ENCODE measurements around the gene BPTF. TPM values are rescaled to one million over a fixed set of nuclear protein-coding genes. Genes with fewer than 3 reads are reported as not detected.
A peak's percentile ranks its signal among the peaks of the same experiment; 100 is the strongest.

The BPTF gene
- total and polyA plus RNA-seq, 2 of the 13 experiments (the other 11 are each of a cell fraction or from before 2014, with no cell fraction given), result 43.5 to 66.1 TPM

DNA sequence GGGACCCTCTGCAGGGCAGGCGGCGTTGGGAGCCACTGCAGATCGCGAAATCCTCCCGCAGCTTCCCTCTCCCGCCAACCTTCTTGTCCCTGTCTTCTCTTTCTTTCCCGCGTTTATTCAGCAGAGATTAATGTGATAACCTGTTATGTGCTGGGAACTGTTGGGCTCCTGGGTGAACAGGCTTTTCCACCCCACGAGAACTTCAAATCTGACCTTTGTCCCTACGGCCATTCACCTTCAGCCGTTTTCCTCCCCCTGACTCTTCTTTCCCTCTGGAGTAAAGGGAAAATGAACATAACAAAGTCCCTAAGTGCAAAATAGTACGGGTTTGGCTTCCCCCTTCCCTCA lies 195.1 kb downstream of the BPTF start (continued):
- TF ChIP-seq, protein P1, sequence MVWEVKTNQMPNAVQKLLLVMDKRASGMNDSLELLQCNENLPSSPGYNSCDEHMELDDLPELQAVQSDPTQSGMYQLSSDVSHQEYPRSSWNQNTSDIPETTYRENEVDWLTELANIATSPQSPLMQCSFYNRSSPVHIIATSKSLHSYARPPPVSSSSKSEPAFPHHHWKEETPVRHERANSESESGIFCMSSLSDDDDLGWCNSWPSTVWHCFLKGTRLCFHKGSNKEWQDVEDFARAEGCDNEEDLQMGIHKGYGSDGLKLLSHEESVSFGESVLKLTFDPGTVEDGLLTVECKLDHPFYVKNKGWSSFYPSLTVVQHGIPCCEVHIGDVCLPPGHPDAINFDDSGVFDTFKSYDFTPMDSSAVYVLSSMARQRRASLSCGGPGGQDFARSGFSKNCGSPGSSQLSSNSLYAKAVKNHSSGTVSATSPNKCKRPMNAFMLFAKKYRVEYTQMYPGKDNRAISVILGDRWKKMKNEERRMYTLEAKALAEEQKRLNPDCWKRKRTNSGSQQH (CRISPR knock-in tag; IDR thresholded peaks at IDR 0.05; ENCODE audit: low read depth), result 0 out of 2 replicates have a peak, but pooled peaks have one; percentile 1
- TF ChIP-seq RORA (CRISPR knock-in tag; IDR thresholded peaks at IDR 0.05) (peak; percentile 20; the same call in 1 of the 2 replicates), SIN3A (IDR thresholded peaks at IDR 0.05; ENCODE audit: borderline replicate concordance, low read depth, low read length) (peak; percentile 45; the same call in 1 of the 2 replicates), HNF4A (CRISPR knock-in tag; IDR thresholded peaks at IDR 0.05) (peak; percentile 73), MEIS1 (CRISPR knock-in tag; IDR thresholded peaks at IDR 0.05; ENCODE audit: borderline replicate concordance) (0 out of 2 replicates have a peak, but pooled peaks have one; percentile 9), ZNF136 (CRISPR knock-in tag; IDR thresholded peaks at IDR 0.05; ENCODE audit: low read depth) (0 out of 2 replicates have a peak, but pooled peaks have one; percentile 7), ZNF264 (CRISPR knock-in tag; IDR thresholded peaks at IDR 0.05) (peak; percentile 37; the same call in 1 of the 2 replicates), PPARG (CRISPR knock-in tag; conservative IDR thresholded peaks at IDR 0.05) (peak; percentile 50; the same call in 1 of the 2 replicates), GABPA (IDR thresholded peaks at IDR 0.05; ENCODE audit: low read depth, low read length) (no peak), GABPA (CRISPR knock-in tag; IDR thresholded peaks at IDR 0.05; ENCODE audit: low read depth) (0 out of 2 replicates have a peak, but pooled peaks have one; percentile 22), ELF4 (CRISPR knock-in tag; IDR thresholded peaks at IDR 0.05; ENCODE audit: borderline replicate concordance) (peak; percentile 51; the same call in 1 of the 2 replicates), GATAD2A (CRISPR knock-in tag; IDR thresholded peaks at IDR 0.05) (peak; percentile 47; the same call in 1 of the 2 replicates), RARA (CRISPR knock-in tag; IDR thresholded peaks at IDR 0.05) (0 out of 2 replicates have a peak, but pooled peaks have one; percentile 0), JDP2 (CRISPR knock-in tag; IDR thresholded peaks at IDR 0.05; ENCODE audit: borderline replicate concordance) (0 out of 2 replicates have a peak, but pooled peaks have one; percentile 3), BRD4 (CRISPR knock-in tag; IDR thresholded peaks at IDR 0.05) (0 out of 2 replicates have a peak, but pooled peaks have one; percentile 28), HMG20B (CRISPR knock-in tag; conservative IDR thresholded peaks at IDR 0.05) (no peak), POLR2A (IDR thresholded peaks at IDR 0.05; ENCODE audit: insufficient read depth in 1 of 2, low read depth in 2 of 2, low read length in 2 of 2) (peak in 1 of 2 experiments; percentile 8; a peak in 1 of 4 replicates), ZNF557 (CRISPR knock-in tag; IDR thresholded peaks at IDR 0.05) (no peak), HNRNPL (IDR thresholded peaks at IDR 0.05; ENCODE audit: low read depth, low read length) (0 out of 2 replicates have a peak, but pooled peaks have one; percentile 6), REL (CRISPR knock-in tag; conservative IDR thresholded peaks at IDR 0.05) (0 out of 2 replicates have a peak, but pooled peaks have one; percentile 19)
- TF ChIP-seq, protein P2, sequence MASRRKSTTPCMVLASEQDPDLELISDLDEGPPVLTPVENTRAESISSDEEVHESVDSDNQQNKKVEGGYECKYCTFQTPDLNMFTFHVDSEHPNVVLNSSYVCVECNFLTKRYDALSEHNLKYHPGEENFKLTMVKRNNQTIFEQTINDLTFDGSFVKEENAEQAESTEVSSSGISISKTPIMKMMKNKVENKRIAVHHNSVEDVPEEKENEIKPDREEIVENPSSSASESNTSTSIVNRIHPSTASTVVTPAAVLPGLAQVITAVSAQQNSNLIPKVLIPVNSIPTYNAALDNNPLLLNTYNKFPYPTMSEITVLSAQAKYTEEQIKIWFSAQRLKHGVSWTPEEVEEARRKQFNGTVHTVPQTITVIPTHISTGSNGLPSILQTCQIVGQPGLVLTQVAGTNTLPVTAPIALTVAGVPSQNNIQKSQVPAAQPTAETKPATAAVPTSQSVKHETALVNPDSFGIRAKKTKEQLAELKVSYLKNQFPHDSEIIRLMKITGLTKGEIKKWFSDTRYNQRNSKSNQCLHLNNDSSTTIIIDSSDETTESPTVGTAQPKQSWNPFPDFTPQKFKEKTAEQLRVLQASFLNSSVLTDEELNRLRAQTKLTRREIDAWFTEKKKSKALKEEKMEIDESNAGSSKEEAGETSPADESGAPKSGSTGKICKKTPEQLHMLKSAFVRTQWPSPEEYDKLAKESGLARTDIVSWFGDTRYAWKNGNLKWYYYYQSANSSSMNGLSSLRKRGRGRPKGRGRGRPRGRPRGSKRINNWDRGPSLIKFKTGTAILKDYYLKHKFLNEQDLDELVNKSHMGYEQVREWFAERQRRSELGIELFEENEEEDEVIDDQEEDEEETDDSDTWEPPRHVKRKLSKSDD (CRISPR knock-in tag; IDR thresholded peaks at IDR 0.05; ENCODE audit: low read depth), result 0 out of 2 replicates have a peak, but pooled peaks have one; percentile 5
- TF ChIP-seq, protein P3, sequence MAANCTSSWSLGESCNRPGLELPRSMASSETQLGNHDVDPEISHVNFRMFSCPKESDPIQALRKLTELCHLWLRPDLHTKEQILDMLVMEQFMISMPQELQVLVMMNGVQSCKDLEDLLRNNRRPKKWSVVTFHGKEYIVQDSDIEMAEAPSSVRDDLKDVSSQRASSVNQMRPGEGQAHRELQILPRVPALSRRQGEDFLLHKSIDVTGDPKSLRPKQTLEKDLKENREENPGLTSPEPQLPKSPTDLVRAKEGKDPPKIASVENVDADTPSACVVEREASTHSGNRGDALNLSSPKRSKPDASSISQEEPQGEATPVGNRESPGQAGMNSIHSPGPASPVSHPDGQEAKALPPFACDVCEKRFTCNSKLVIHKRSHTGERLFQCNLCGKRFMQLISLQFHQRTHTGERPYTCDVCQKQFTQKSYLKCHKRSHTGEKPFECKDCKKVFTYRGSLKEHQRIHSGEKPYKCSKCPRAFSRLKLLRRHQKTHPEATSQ (CRISPR knock-in tag; IDR thresholded peaks at IDR 0.05; ENCODE audit: borderline replicate concordance), result no peak
- TF ChIP-seq, protein P4, sequence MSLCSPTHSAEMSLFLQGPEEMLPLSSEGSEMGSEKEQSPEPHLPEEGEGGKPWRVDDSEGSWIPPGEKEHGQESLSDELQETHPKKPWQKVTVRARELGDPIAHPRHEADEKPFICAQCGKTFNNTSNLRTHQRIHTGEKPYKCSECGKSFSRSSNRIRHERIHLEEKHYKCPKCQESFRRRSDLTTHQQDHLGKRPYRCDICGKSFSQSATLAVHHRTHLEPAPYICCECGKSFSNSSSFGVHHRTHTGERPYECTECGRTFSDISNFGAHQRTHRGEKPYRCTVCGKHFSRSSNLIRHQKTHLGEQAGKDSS (CRISPR knock-in tag; IDR thresholded peaks at IDR 0.05; ENCODE audit: borderline replicate concordance, low read depth), result no peak
- TF ChIP-seq, protein P5, sequence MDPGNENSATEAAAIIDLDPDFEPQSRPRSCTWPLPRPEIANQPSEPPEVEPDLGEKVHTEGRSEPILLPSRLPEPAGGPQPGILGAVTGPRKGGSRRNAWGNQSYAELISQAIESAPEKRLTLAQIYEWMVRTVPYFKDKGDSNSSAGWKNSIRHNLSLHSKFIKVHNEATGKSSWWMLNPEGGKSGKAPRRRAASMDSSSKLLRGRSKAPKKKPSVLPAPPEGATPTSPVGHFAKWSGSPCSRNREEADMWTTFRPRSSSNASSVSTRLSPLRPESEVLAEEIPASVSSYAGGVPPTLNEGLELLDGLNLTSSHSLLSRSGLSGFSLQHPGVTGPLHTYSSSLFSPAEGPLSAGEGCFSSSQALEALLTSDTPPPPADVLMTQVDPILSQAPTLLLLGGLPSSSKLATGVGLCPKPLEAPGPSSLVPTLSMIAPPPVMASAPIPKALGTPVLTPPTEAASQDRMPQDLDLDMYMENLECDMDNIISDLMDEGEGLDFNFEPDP (CRISPR knock-in tag; conservative IDR thresholded peaks at IDR 0.05), result peak; percentile 6; the same call in 1 of the 2 replicates

Data from HepG2 (cell line).